Glutamatergic neuron (in vitro differentiated cells): ENCODE data around the gene RANBP3L. TPM values are rescaled to one million over a fixed set of nuclear protein-coding genes. Genes with fewer than 3 reads are reported as not detected.

Experiments
- DNase-seq: peaks from one replicate; pipeline ENCODE4 v3.0.0; 2022
- H3K27ac Mint-ChIP-seq: one replicate; pipeline ENCODE4 v1.8.0; 2020; ENCODE audit warnings: mild to moderate bottlenecking, mixed read lengths, inconsistent platforms; ENCODE audit not compliant: unreplicated experiment
- H3K27me3 Mint-ChIP-seq: one replicate; pipeline ENCODE4 v1.8.0; 2020; ENCODE audit warnings: mild to moderate bottlenecking, moderate library complexity, mixed read lengths, inconsistent platforms; ENCODE audit not compliant: unreplicated experiment
- H3K36me3 Mint-ChIP-seq: one replicate; pipeline ENCODE4 v1.8.0; 2020; ENCODE audit warnings: mild to moderate bottlenecking, mixed read lengths, inconsistent platforms; ENCODE audit not compliant: unreplicated experiment
- H3K4me1 Mint-ChIP-seq: one replicate; pipeline ENCODE4 v1.8.0; 2020; ENCODE audit warnings: mild to moderate bottlenecking, low read depth, mixed read lengths, inconsistent platforms; ENCODE audit not compliant: unreplicated experiment
- H3K4me3 Mint-ChIP-seq: one replicate; pipeline ENCODE4 v1.8.0; 2020; ENCODE audit warnings: mild to moderate bottlenecking, mixed read lengths, inconsistent platforms; ENCODE audit not compliant: unreplicated experiment
- H3K9me3 Mint-ChIP-seq: one replicate; pipeline ENCODE4 v1.8.0; 2020; ENCODE audit warnings: mild to moderate bottlenecking, moderate library complexity, mixed read lengths, inconsistent platforms; ENCODE audit not compliant: unreplicated experiment
- total RNA-seq: library from RNA; stranded (reverse); fragmentation: NEBNext Ultra II Directional; extraction: Animal tissue kit (Norgen Biotek cat#: 25700); gene quantifications from one replicate; pipeline ENCODE4 v1.2.1, GENCODE V29; 2021; ENCODE audit not compliant: unreplicated experiment
- TF ChIP-seq, protein P1 (sequence below): fragments of 200-600 bp; sonication (generic); IDR thresholded peaks from one replicate; pipeline ENCODE4 v1.5.0; 2021; ENCODE audit not compliant: partially characterized antibody, unreplicated experiment

The RANBP3L gene
- total RNA-seq, 1 donor from 2014 or later = not detected

DNA sequence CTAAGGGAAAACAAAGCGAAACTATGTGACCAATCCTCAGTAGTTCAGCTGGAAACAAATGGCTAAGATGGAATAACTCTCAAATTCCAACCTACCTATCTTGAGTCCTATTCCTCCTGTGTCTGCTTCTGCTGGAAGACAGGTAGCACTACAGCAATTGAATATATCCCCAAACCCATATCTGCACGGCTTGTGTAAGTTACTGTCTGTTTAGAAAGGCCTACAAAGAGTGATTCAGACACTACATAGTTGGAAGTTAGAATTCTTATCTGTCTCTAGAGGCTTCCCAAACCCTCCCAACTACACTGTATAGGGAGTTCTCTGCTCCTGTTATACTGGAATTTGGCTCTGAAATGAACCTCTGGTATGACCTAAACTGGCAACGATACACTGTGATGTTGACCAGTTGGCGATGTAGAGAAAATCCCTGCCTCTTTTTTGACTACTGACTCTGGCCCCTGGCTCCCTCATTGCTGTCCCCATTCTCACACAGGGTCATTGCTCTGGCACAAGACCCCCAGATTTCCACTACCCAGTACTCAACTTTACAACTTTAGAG lies 37.4 kb downstream of the RANBP3L start:
- TF ChIP-seq, protein P1, sequence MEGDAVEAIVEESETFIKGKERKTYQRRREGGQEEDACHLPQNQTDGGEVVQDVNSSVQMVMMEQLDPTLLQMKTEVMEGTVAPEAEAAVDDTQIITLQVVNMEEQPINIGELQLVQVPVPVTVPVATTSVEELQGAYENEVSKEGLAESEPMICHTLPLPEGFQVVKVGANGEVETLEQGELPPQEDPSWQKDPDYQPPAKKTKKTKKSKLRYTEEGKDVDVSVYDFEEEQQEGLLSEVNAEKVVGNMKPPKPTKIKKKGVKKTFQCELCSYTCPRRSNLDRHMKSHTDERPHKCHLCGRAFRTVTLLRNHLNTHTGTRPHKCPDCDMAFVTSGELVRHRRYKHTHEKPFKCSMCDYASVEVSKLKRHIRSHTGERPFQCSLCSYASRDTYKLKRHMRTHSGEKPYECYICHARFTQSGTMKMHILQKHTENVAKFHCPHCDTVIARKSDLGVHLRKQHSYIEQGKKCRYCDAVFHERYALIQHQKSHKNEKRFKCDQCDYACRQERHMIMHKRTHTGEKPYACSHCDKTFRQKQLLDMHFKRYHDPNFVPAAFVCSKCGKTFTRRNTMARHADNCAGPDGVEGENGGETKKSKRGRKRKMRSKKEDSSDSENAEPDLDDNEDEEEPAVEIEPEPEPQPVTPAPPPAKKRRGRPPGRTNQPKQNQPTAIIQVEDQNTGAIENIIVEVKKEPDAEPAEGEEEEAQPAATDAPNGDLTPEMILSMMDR = no peak
- no peak overlapping the region for H3K27ac Mint-ChIP-seq

DNA sequence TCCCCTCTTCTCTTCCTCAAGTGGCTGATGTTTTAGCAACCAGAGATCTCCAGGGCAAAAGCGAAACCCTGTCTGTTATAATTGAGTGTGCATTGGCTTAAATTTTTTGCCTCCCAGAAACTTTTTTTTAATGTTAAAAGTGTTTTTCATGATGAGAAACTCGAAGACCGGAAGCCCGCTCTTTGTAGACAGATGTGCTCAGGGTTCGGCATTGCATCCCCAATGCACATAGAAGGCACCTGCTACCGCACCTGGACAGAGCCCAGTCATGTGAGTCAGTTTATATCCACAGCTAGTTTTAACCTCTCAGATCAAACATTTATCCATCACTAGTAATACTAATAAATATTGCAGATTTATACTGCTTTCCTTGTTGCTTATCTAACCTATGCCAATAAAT lies 40.5 kb downstream of the RANBP3L start:
- Mint-ChIP-seq H3K9me3 (no peaks in the 10 kb centered on the region), H3K4me3 (no peak overlapping the region), H3K36me3 (no peaks in the 10 kb centered on the region), H3K27me3 (no peaks in the 10 kb centered on the region), H3K27ac (no peak overlapping the region), H3K4me1 (no peaks in the 10 kb centered on the region)
- TF ChIP-seq, protein P1 = no peak
- no peak for DNase-seq

More for the DNA sequence above, 37.4 kb downstream of the RANBP3L start:
- H3K4me3 Mint-ChIP-seq = no peak overlapping the region
- no peak for DNase-seq
- H3K27me3 Mint-ChIP-seq = no peaks in the 10 kb centered on the region
- H3K36me3 Mint-ChIP-seq = no peaks in the 10 kb centered on the region
- H3K4me1 Mint-ChIP-seq = no peaks in the 10 kb centered on the region
- no peaks in the 10 kb centered on the region for H3K9me3 Mint-ChIP-seq

DNA sequence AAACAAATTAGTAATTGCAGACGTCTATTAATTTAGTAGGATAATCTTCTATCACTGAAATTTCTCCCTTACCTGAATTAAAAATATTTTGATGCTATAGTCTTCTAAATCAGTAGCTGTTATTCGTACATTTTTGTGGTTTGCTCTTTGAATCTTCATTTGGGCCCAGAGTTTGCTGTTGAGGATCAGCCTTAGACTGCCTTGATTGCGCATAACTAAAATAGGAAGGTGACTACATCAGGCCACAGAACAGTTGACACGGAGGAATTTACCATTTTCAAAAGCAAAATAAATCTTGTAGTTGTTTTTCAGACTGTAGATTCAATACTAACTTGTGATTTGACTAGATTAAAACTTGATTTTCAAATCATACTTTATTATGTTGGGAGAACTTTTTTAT lies 48.1 kb downstream of the RANBP3L start:
- H3K9me3 Mint-ChIP-seq = no peaks in the 10 kb centered on the region
- no peak for DNase-seq
- H3K4me1 Mint-ChIP-seq = no peaks in the 10 kb centered on the region
- TF ChIP-seq, protein P1 = no peak
- H3K4me3 Mint-ChIP-seq = no peak overlapping the region
- no peak overlapping the region for H3K27ac Mint-ChIP-seq
- H3K36me3 Mint-ChIP-seq = no peaks in the 10 kb centered on the region
- H3K27me3 Mint-ChIP-seq = no peaks in the 10 kb centered on the region

DNA sequence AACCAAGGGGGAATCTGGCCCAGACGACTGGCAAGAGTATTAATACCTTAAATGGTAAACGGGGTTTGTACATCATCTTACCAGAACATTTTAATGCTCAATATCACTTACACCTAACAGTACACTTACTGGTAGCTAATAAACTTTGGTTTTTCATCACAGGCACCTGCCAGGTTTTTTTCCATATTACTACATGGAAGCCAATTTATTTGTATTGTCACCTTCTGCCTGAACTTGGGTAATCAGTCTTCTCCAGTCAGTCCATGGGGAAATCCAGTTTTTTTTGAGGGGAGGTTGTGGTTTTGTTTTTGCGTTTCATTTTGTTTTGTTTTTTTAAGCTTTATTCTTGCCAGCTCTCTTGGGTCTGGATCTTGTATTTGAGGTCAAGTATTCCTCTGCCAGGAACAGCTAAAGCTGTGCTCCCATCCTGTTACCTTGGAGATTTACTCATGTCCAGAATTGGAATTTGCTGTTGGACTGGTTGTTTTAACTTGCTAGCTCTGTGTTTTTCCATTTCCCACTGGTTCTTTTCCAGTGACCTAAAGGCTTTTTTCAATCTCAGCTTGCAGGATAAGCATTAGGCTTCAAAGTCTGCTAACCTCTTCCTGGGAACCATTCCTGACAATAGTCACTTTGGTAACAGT lies 48.9 kb downstream of the RANBP3L start:
- Mint-ChIP-seq H3K4me1 (no peaks in the 10 kb centered on the region), H3K4me3 (no peak overlapping the region), H3K27me3 (no peaks in the 10 kb centered on the region), H3K36me3 (no peaks in the 10 kb centered on the region), H3K27ac (no peak overlapping the region), H3K9me3 (no peaks in the 10 kb centered on the region)
- TF ChIP-seq, protein P1 = no peak
- DNase-seq = no peak

DNA sequence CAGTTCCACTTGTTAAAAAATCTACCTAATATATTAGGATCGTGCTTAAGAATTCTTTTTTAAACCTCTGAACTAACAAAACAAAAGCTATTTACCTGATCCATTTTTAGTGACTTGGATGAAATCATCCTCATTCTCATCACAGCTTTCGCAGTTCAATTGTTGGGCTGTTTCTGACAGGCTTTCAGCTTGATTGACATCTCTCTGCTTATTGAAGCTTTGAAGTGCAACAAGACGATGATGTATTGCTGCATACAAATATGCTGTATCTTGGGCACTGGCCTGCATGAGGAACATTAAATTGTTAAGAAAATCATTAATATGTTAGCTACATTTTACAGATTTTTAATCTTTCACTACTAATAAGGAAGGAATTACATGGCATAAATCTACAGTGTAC lies 50.5 kb downstream of the RANBP3L start:
- H3K36me3 Mint-ChIP-seq = no peaks in the 10 kb centered on the region
- H3K4me3 Mint-ChIP-seq = no peak overlapping the region
- no peaks in the 10 kb centered on the region for H3K9me3 Mint-ChIP-seq
- no peaks in the 10 kb centered on the region for H3K4me1 Mint-ChIP-seq
- H3K27ac Mint-ChIP-seq = no peak overlapping the region
- H3K27me3 Mint-ChIP-seq = no peaks in the 10 kb centered on the region
- DNase-seq = no peak
- TF ChIP-seq, protein P1 = no peak
